CD4-positive, alpha-beta T cell treated with Interleukin-1 beta for 1 hour (primary cell): ENCODE measurements around the gene CREM.
A peak's percentile ranks its signal among the peaks of the same experiment; 100 is the strongest.

ENCODE experiments used
- DNase-seq, 2 donors: peaks; one replicate each; pipeline ENCODE4 v3.0.0-alpha.2; 2020 to 2022

Gene CREM

GRCh38 chr10:35223016-35223415, 96.4 kb downstream of the CREM start:
- DNase-seq: no peak

GRCh38 chr10:35224045-35224740, 97.5 kb downstream of the CREM start:
- no peak for DNase-seq

GRCh38 chr10:35225204-35225603, 98.6 kb downstream of the CREM start:
- DNase-seq: peak in 1 of 2 donors; percentile 44

GRCh38 chr10:35226507-35226906, 99.9 kb downstream of the CREM start:
- DNase-seq: no peak

GRCh38 chr10:35228058-35228457, 101.4 kb downstream of the CREM start:
- DNase-seq: no peak

GRCh38 chr10:35231646-35232045, 105.0 kb downstream of the CREM start:
- no peak for DNase-seq

GRCh38 chr10:35232527-35232926, 105.9 kb downstream of the CREM start:
- DNase-seq: no peak

GRCh38 chr10:35234073-35234472, 107.4 kb downstream of the CREM start:
- no peak for DNase-seq

- DNase-seq: no peak
Observed at GRCh38 chr10:35236739-35237138, 110.1 kb downstream of the CREM start.

GRCh38 chr10:35237766-35238512, 111.3 kb downstream of the CREM start:
- DNase-seq: no peak

- DNase-seq: no peak
Observed at GRCh38 chr10:35244549-35244948, 117.9 kb downstream of the CREM start.

- no peak for DNase-seq
Observed at GRCh38 chr10:35246770-35247343, 120.2 kb downstream of the CREM start.

- DNase-seq: no peak
Observed at GRCh38 chr10:35251373-35252100, 124.9 kb downstream of the CREM start.

GRCh38 chr10:35257057-35257983, 130.7 kb downstream of the CREM start:
- no peak for DNase-seq

- DNase-seq: no peak
Observed at GRCh38 chr10:35259769-35260397, 133.2 kb downstream of the CREM start.

GRCh38 chr10:35262436-35262835, 135.8 kb downstream of the CREM start:
- no peak for DNase-seq
